ENCODE measurements around the gene ST7.

The ST7 gene

DNA sequence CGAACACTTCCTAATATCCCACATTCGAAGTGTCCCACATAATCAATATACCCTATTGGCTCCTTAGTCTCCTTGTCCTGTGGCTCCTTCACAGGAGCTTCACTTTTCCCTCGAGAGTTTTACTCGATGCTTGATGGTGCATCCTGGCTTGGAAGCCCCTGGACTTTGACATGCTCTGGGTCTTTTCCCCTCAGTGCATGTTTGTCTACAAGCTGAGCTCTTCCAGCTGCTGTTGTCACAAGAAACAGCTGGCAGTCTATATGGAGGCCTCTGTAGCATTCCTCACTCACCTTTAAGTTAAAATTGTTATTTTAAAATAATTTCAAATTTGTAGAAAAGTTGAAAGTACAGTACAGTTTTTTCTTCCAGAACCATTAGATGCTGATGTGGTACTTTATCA lies 27.1 kb downstream of the ST7 start:
- no peak for DNase-seq

GRCh38 chr7:116981939-116982338 lies 28.6 kb downstream of the ST7 start:
- no peak for DNase-seq

GRCh38 chr7:116984511-116984910 lies 31.2 kb downstream of the ST7 start:
- no peak for DNase-seq

DNA sequence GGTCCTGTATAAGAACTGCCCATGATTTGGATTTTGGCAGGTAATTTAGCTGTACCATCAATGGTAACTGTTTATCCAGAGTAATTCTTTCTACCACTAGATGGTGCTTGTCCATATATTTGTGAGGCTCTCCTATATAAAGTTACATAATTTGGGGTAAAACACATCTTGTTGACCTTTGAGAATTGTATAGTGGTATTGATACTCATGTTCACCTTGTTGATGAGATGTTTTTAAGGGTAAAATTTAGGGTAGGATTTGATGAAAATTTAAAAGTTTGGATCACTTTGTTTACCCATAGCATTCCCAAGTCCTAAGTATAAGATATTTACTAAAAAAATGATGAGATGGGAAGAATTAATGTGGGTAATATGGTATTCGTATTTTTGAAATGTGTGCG lies 31.6 kb downstream of the ST7 start:
- peak in 1 of 2 donors; percentile 49 for DNase-seq

DNA sequence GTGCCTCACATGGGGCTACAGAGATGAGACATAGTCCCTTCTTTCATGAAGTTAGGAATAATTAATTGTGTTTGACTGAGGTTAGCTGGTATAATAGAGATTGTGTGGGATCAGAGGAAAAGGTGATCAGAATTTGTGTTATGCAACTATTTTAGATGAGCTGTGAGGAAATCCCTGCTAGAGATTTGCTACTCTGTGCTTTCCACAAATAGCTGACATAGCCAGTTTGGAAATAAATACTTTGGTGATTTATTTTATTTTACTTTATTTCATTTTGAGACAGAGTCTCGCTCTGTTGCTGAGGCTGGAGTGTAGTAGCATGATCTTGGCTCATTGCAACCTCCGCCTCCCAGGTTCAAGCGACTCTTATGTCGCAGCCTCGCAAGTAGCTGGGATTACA lies 32.3 kb downstream of the ST7 start:
- DNase-seq = no peak

DNA sequence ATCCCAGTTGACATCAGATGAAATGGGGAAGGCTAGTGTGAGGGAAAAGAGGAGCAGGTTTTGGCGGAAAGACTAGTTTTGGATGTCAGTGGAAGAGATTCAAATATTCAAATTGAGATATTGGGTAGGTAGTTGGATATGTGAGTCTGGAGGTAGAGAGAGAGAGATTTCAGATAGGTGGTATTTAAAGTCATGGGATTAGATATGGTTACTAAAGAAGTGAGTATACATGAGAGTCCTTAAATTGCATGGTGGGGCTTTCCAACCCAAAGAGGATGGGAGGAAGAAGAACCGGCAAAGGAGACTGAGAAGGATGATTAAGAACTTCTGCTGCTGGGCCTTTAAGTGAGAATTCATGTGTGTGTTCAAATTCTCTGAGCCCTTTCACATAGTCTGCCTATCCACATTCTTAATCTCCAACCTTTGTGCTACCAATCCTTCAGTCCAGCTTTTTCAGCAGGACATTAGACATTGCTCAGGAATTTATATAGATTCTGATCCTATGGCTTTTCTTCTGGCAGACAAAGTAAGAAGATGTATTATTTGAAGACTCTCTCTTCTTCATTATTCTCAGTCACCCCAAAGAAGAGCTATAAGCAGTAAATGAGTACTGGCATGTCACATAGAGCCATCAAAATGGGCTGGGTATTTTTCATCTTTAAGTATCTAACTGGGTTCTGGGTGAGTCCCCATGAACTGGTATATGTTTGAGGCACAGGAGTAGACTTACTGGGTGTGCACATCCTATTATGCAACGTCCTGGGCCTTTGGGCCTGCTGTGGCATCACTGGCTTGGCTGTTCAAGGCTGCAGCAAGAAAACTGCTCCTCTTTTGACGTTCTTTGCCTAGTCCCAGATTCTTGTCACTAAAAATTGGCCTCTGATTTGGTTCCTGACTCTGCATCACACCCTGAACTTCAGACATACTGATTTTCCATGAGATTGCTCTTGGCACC lies 33.6 kb downstream of the ST7 start:
- no peak for DNase-seq

DNA sequence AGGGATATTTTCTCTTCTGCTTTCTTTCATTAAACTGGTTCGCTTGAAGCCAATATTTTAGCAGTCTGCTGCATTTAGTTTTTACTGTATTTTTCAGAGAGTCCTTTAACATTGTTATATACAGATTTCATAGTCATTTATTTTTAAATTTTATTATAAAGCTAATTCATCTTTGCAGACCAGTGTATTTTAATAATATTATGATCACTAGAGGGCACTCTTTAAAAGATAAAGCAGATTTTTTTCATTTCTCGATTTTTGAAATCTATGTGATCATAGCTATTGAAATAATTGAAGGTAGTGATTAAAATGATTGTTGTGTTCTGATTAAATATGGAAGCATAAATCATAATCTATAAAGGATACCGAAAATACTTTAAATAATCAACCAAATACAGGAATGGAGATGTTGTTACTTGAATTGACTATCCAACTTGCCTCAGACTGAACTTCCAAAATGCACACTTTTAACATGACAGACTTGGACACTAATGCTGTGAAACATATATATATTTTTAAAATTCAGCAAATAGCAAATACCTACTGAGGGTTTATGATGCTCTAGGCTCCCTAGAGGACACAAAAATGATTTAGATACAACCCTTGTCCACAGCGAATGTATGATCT lies 35.2 kb downstream of the ST7 start:
- no peak for DNase-seq

DNA sequence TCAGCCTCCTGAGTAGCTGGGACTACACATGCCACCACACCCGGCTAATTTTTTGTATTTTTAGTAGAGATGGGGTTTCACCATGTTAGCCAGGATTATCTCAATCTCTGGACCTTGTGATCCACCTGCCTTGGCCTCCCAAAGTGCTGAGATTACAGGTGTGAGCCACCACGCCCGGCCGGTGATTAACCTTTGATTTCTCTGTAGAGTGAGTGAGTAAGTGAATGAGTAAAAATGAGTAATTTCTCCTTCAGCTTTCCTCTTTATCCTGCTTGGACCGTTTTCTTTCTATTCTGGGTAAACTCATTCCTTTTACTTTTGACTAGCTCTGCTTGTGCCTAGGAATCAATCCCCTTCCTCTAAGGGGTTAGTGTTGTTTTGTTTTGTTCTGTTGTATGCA lies 36.8 kb downstream of the ST7 start:
- DNase-seq = no peak

GRCh38 chr7:116991233-116991632 lies 37.9 kb downstream of the ST7 start:
- no peak for DNase-seq

GRCh38 chr7:116994611-116995010 lies 41.3 kb downstream of the ST7 start:
- DNase-seq = no peak

DNA sequence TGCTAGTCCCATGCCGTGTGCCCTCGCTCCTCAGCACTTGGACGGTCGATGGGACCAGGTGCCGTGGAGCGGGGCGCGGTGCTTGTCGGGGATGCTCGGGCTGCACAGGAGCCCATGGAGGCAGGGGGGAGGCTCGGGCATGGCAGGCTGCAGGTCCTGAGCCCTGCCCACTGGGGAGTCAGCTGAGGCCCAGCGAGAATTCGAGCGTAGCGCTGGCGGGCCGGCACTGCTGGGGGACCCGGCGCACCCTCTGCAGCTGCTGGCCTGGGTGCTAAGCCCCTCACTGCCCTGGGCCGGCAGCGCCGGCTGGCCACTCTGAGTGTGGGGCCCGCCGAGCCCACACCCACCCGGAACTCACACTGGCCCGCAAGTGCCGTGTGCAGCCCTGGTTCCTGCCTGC lies 44.7 kb downstream of the ST7 start:
- no peak for DNase-seq

DNA sequence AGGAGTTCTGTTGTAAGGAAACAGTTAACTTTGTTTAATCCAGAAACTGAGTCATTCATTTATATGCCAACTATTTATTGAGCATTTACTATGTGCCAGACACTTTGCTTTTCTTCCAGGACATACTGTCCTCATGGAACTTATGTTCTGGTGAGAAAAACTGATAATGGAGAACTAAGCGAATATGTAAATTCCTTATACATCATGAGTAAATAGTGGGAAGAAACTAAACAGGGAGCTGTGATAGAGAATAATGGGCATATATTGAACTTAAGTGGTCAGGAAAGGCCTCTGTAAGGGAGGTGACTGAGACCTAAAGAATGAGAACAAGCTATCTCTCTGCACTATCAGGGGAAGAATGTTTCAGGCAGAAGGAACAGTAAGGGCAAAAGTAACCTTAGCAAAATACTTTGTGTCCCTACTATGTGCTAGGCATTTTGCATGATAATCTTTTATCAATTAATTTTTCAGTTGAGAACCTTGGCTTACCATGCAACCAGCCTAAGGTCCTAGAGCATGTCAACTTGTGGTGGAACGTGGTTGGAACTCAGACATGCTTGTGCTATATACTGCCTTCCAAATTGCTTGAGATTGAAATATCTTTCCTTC lies 45.4 kb downstream of the ST7 start:
- DNase-seq = no peak

GRCh38 chr7:116999311-116999710 lies 46.0 kb downstream of the ST7 start:
- DNase-seq = no peak

DNA sequence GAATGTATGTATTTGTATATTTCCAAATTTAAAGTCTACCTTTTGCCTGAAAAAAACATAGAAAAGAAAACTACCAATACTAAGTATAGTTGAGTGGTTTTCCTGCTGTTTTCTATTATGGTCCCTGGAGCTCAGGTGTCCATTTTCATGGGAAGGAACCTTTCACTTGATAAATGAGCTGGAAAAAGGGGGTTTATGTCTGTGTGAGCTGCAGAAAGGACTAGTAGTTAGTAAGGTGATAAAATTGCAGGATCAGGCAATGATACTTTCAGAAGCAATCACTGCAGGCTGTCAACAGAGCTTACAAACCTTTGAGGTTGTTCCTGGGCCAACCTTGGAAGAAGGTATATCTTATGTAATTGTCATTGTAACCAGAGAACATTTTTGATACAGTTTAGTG lies 48.0 kb downstream of the ST7 start:
- no peak for DNase-seq

DNA sequence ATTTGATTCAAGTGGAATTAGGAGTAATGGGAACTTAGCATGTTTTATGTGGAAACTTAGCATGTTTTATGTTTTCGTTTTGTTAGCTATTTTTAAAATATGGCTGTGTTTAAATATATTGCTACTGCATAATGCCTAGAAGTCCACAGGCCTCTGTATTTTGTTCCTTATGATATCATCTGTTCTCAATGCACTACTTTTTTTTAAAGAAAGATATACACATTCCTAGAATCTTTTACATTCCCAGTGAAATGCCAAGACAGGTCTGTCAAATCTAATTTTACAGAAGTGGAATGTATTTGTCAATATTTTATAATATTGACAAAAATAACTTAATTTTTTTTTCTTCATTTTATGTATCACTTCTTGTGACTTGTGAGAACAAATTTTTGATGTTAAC lies 51.6 kb downstream of the ST7 start:
- no peak for DNase-seq

DNA sequence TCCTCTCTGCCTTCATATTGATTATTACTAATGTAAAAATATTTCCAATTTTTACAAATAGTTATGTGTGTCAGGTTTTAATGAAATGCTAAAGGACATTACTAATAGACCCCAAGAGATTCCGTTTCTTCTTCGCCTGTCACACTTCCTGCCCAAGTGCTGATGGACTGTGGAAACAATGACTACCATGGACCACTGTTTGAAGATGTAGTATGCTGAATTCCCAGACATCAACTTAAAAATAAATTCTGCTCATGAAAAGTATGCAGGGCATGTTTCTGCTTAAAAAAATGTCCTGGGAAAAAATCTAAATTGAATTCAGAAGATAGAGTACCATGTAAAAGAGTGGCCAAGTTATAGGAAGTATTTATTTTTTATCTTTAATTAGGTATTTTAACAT lies 52.1 kb downstream of the ST7 start:
- DNase-seq = no peak

- DNase-seq = no peak
Measured at GRCh38 chr7:117006907-117007684, 53.8 kb downstream of the ST7 start.

- no peak for DNase-seq
Measured at GRCh38 chr7:117008118-117008885, 55.0 kb downstream of the ST7 start.

DNA sequence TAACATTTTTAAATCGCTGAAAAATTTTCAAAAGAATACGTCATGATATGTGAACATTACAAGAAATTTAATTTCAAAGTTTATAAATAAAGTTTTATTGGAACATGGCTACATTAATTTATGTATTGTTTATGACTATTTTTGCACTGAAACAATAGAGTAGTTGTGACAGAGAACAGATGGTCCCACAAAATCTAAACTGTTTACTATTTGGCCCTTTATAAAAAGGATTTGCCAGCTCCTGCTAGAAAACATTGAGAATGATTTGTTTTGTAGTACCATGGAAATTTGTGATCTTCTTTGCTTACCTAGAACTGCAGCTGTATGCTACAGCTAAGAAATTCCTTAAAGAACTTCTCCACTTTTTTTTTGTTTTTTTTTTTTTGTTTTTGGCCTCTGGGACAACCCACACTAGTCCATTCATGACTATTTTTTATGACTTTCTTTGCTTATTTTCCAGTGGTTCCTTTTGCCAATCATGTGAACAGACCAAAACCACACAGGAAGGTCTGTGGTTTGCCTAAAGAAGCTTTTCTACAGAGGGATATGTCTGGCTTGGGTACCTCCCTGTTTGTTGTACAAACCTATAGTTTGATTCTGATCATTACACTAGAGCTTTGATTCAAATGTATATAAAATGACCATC lies 55.7 kb downstream of the ST7 start:
- DNase-seq = peak in 1 of 2 donors; percentile 51

GRCh38 chr7:117009705-117010361 lies 56.5 kb downstream of the ST7 start:
- DNase-seq = no peak

Measured in CD4-positive, alpha-beta T cell treated with Interleukin-1 beta for 1 hour (primary cell).